HepG2 (cell line): ENCODE results near the gene ZNF3. TPM values are rescaled to one million over a fixed set of nuclear protein-coding genes. Genes with fewer than 3 reads are reported as not detected.
A peak's percentile ranks its signal among the peaks of the same experiment; 100 is the strongest.

Experiments
- EP300 ChIP-seq, 3 experiments: sonication (generic) in 1 of 3; formaldehyde crosslinking in 1 of 3; IDR thresholded peaks; 2 replicates each; pipeline versions ENCODE4 v1.5.1 to v1.6.1; 2011 to 2020; ENCODE audit warnings: low read depth in 2 of 3, low read length in 2 of 3, borderline replicate concordance in 1 of 3, improper control_type of control experiment in 1 of 3, mild to moderate bottlenecking in 1 of 3, missing genetic modification reagents in 1 of 3, moderate library complexity in 1 of 3
- FOXC1 ChIP-seq: sonication (generic); formaldehyde crosslinking; IDR thresholded peaks from 2 replicates; pipeline ENCODE4 v1.8.0; 2022; ENCODE audit warnings: mild to moderate bottlenecking, missing genetic modification reagents, borderline replicate concordance
- KDM6A ChIP-seq: IDR thresholded peaks from 2 replicates; pipeline ENCODE4 v1.6.1; 2016; ENCODE audit warnings: low read depth
- NR2F2 ChIP-seq: IDR thresholded peaks from 2 replicates; pipeline ENCODE4 v1.6.1; 2012; ENCODE audit warnings: low read depth, inconsistent platforms, borderline replicate concordance
- PITX1 ChIP-seq: sonication (generic); formaldehyde crosslinking; IDR thresholded peaks from 2 replicates; pipeline ENCODE4 v1.5.1; 2020; ENCODE audit warnings: mild to moderate bottlenecking, missing genetic modification reagents
- TCF12 ChIP-seq, 2 experiments: fragments of 450-650 bp in 1 of 2; sonication (generic) in 1 of 2; formaldehyde crosslinking in 1 of 2; IDR thresholded peaks; 2 replicates each; pipeline versions ENCODE4 v1.6.1 to v1.8.0; 2017 to 2022; ENCODE audit warnings: antibody characterized with exemption in 1 of 2, mild to moderate bottlenecking in 1 of 2, missing genetic modification reagents in 1 of 2, moderate library complexity in 1 of 2
- TRIM24 ChIP-seq: sonication (generic); formaldehyde crosslinking; IDR thresholded peaks from 2 replicates; pipeline ENCODE4 v1.8.0; 2022; ENCODE audit warnings: mild to moderate bottlenecking, missing genetic modification reagents
- XBP1 ChIP-seq: sonication (generic); formaldehyde crosslinking; IDR thresholded peaks from 2 replicates; pipeline ENCODE4 v1.5.0; 2020; ENCODE audit warnings: missing genetic modification reagents
- ZNF101 ChIP-seq: sonication (generic); formaldehyde crosslinking; IDR thresholded peaks from 2 replicates; pipeline ENCODE4 v1.4.0; 2020; ENCODE audit warnings: mild to moderate bottlenecking, low read depth, missing genetic modification reagents, borderline replicate concordance
- ZNF160 ChIP-seq: sonication (generic); formaldehyde crosslinking; IDR thresholded peaks from 2 replicates; pipeline ENCODE4 v1.8.0; 2022; ENCODE audit warnings: mild to moderate bottlenecking, inconsistent platforms, missing genetic modification reagents
- polyA plus RNA-seq, 8 experiments: library from polyadenylated mRNA; depleted of rRNA in 3 of 8; stranded (reverse) in 7 of 8; unstranded in 1 of 8; fragments of >200 nt; fragmentation: Illumina TruSeq in 4 of 8; extraction: Trizol in 4 of 8; gene quantifications; 2 replicates each; pipeline versions ENCODE4 v1.2.1 to v1.2.3, GENCODE V29; 2011 to 2016; ENCODE audit warnings: low read depth in 4 of 8, missing spikeins in 1 of 8, mixed read lengths in 1 of 8; ENCODE audit not compliant: insufficient read depth in 1 of 8
- total RNA-seq, 5 experiments: library from RNA; depleted of rRNA; stranded (reverse); fragments of >200 nt; fragmentation: Illumina TruSeq; extraction: Trizol; gene quantifications; 2 replicates each; pipeline ENCODE4 v1.2.3, GENCODE V29; 2016; ENCODE audit warnings: low read depth in 1 of 5
- TF ChIP-seq, protein P1 (sequence below): sonication (generic); formaldehyde crosslinking; IDR thresholded peaks from 2 replicates; pipeline ENCODE4 v1.5.0; 2020; ENCODE audit warnings: mild to moderate bottlenecking, missing genetic modification reagents, moderate library complexity
- TF ChIP-seq, protein P2 (sequence below): sonication (generic); formaldehyde crosslinking; IDR thresholded peaks from 2 replicates; pipeline ENCODE4 v1.8.0; 2022; ENCODE audit warnings: mild to moderate bottlenecking, missing genetic modification reagents, moderate library complexity
- TF ChIP-seq, protein P3 (sequence below): sonication (generic); formaldehyde crosslinking; IDR thresholded peaks from 2 replicates; pipeline ENCODE4 v1.5.1; 2020; ENCODE audit warnings: mild to moderate bottlenecking, missing genetic modification reagents, moderate library complexity
- TF ChIP-seq, protein P4 (sequence below): sonication (generic); formaldehyde crosslinking; IDR thresholded peaks from 2 replicates; pipeline ENCODE4 v1.4.0; 2020; ENCODE audit warnings: mild to moderate bottlenecking, missing genetic modification reagents
- TF ChIP-seq, protein P5 (sequence below): sonication (generic); formaldehyde crosslinking; conservative IDR thresholded peaks from 2 replicates; pipeline ENCODE4 v1.4.0; 2020; ENCODE audit warnings: missing genetic modification reagents

The ZNF3 gene
- total and polyA plus RNA-seq, 2 of the 13 experiments (the other 11 are each of a cell fraction or from before 2014, with no cell fraction given) = 33.7 to 56.9 TPM

DNA sequence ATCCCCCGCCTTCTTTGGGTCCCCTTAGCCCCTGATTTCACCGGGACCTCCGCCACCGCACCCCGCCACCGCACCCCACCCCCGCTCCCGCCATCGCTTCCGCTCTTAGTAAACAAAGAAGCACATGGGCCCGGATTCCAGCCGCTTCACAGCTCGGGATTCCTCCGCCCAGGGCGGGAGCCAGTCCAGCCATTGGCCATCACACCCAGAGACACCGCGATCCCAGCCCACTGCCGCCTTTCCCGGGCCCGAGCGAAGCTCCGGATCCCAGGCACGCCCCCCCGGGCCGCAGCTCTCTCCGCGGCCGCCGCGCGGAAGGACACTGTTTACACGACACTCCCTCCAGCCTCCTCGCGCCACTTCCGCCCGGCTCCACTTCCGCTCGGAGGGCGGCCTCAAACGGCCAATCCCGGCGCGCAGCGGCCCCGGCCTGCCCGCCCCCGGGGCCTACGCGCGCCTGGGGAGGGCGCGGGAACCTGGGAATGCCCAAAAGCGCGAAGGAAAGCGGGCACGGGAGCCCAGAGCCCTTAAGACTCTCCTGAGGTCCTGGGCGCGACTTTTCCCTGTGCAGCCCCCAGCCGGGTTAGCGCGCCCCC, 19.0 kb upstream of the ZNF3 start (continued):
- TF ChIP-seq, protein P1, sequence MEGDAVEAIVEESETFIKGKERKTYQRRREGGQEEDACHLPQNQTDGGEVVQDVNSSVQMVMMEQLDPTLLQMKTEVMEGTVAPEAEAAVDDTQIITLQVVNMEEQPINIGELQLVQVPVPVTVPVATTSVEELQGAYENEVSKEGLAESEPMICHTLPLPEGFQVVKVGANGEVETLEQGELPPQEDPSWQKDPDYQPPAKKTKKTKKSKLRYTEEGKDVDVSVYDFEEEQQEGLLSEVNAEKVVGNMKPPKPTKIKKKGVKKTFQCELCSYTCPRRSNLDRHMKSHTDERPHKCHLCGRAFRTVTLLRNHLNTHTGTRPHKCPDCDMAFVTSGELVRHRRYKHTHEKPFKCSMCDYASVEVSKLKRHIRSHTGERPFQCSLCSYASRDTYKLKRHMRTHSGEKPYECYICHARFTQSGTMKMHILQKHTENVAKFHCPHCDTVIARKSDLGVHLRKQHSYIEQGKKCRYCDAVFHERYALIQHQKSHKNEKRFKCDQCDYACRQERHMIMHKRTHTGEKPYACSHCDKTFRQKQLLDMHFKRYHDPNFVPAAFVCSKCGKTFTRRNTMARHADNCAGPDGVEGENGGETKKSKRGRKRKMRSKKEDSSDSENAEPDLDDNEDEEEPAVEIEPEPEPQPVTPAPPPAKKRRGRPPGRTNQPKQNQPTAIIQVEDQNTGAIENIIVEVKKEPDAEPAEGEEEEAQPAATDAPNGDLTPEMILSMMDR (CRISPR knock-in tag) = no peak
- TF ChIP-seq EP300 (IDR thresholded peaks at IDR 0.05; ENCODE audit: low read depth in 2 of 2, low read length in 2 of 2) (peak in 1 of 2 experiments; percentile 13; a peak in 1 of 4 replicates), EP300 (CRISPR knock-in tag; IDR thresholded peaks at IDR 0.05; ENCODE audit: borderline replicate concordance) (no peak), ZNF160 (peak; percentile 30; the same call in 1 of the 2 replicates), TCF12 (IDR thresholded peaks at IDR 0.05) (no peak), TCF12 (CRISPR knock-in tag; IDR thresholded peaks at IDR 0.05) (no peak), NR2F2 (no peak; the same call in 1 of the 2 replicates), FOXC1 (CRISPR knock-in tag) (peak; percentile 56; the same call in 1 of the 2 replicates), KDM6A (CRISPR knock-in tag) (no peak), XBP1 (CRISPR knock-in tag) (no peak), TRIM24 (CRISPR knock-in tag) (no peak), ZNF101 (CRISPR knock-in tag) (0 out of 2 replicates have a peak, but pooled peaks have one; percentile 66), PITX1 (CRISPR knock-in tag) (peak; percentile 73; the same call in 1 of the 2 replicates)
- TF ChIP-seq, protein P2, sequence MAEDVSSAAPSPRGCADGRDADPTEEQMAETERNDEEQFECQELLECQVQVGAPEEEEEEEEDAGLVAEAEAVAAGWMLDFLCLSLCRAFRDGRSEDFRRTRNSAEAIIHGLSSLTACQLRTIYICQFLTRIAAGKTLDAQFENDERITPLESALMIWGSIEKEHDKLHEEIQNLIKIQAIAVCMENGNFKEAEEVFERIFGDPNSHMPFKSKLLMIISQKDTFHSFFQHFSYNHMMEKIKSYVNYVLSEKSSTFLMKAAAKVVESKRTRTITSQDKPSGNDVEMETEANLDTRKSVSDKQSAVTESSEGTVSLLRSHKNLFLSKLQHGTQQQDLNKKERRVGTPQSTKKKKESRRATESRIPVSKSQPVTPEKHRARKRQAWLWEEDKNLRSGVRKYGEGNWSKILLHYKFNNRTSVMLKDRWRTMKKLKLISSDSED (CRISPR knock-in tag) = no peak
- TF ChIP-seq, protein P3, sequence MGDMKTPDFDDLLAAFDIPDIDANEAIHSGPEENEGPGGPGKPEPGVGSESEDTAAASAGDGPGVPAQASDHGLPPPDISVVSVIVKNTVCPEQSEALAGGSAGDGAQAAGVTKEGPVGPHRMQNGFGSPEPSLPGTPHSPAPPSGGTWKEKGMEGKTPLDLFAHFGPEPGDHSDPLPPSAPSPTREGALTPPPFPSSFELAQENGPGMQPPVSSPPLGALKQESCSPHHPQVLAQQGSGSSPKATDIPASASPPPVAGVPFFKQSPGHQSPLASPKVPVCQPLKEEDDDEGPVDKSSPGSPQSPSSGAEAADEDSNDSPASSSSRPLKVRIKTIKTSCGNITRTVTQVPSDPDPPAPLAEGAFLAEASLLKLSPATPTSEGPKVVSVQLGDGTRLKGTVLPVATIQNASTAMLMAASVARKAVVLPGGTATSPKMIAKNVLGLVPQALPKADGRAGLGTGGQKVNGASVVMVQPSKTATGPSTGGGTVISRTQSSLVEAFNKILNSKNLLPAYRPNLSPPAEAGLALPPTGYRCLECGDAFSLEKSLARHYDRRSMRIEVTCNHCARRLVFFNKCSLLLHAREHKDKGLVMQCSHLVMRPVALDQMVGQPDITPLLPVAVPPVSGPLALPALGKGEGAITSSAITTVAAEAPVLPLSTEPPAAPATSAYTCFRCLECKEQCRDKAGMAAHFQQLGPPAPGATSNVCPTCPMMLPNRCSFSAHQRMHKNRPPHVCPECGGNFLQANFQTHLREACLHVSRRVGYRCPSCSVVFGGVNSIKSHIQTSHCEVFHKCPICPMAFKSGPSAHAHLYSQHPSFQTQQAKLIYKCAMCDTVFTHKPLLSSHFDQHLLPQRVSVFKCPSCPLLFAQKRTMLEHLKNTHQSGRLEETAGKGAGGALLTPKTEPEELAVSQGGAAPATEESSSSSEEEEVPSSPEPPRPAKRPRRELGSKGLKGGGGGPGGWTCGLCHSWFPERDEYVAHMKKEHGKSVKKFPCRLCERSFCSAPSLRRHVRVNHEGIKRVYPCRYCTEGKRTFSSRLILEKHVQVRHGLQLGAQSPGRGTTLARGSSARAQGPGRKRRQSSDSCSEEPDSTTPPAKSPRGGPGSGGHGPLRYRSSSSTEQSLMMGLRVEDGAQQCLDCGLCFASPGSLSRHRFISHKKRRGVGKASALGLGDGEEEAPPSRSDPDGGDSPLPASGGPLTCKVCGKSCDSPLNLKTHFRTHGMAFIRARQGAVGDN (CRISPR knock-in tag) = peak; percentile 77
- TF ChIP-seq, protein P4, sequence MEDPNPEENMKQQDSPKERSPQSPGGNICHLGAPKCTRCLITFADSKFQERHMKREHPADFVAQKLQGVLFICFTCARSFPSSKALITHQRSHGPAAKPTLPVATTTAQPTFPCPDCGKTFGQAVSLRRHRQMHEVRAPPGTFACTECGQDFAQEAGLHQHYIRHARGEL = no peak
- TF ChIP-seq, protein P5, sequence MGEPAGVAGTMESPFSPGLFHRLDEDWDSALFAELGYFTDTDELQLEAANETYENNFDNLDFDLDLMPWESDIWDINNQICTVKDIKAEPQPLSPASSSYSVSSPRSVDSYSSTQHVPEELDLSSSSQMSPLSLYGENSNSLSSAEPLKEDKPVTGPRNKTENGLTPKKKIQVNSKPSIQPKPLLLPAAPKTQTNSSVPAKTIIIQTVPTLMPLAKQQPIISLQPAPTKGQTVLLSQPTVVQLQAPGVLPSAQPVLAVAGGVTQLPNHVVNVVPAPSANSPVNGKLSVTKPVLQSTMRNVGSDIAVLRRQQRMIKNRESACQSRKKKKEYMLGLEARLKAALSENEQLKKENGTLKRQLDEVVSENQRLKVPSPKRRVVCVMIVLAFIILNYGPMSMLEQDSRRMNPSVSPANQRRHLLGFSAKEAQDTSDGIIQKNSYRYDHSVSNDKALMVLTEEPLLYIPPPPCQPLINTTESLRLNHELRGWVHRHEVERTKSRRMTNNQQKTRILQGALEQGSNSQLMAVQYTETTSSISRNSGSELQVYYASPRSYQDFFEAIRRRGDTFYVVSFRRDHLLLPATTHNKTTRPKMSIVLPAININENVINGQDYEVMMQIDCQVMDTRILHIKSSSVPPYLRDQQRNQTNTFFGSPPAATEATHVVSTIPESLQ (CRISPR knock-in tag) = no peak
